ENCODE measurements around the gene KLK8.
"Not testable (repeated sequence)": the region's sequence is repeated elsewhere in the genome, so short reads cannot be mapped to it uniquely, and the experiment has no call there.

KLK8 gene

GRCh38 chr19:50983625-50984292 lies 17.6 kb downstream of the KLK8 start, which contains the start of gene KLK7:
TSS of gene KLK7 (minus strand) at chr19:50983917. CDS start at chr19:50982399, 1,518 bp downstream.
- no peak for DNase-seq

GRCh38 chr19:50982186-50982585 lies 19.2 kb downstream of the KLK8 start:
- DNase-seq, result no peak

- DNase-seq, result no peak
Observed at GRCh38 chr19:50981587-50982146, 19.7 kb downstream of the KLK8 start.

GRCh38 chr19:50980208-50980607 lies 21.2 kb downstream of the KLK8 start:
- no peak for DNase-seq

- no peak for DNase-seq
Observed at GRCh38 chr19:50979758-50980157, 21.6 kb downstream of the KLK8 start.

- no peak for DNase-seq
Observed at GRCh38 chr19:50978772-50979390, 22.5 kb downstream of the KLK8 start.

GRCh38 chr19:50977626-50978025 lies 23.8 kb downstream of the KLK8 start:
- DNase-seq, result peak in 1 of 56 donors; percentile 2

- DNase-seq, result no peak
Observed at GRCh38 chr19:50975766-50976165, 25.6 kb downstream of the KLK8 start.

- DNase-seq, result no peak
Observed at GRCh38 chr19:50974702-50975556, 26.5 kb downstream of the KLK8 start.

GRCh38 chr19:50972795-50973376 lies 28.5 kb downstream of the KLK8 start:
- no peak for DNase-seq

- not testable (repeated sequence) for DNase-seq
Observed at GRCh38 chr19:50969810-50970209, 31.6 kb downstream of the KLK8 start.

- peak in 54 of 56 donors; percentile 17 to 93 (median 81) for DNase-seq
Observed at GRCh38 chr19:50969413-50969760, 32.0 kb downstream of the KLK8 start, which contains the start of gene KLK6. TSS of gene KLK6 (minus strand) at chr19:50969591. CDS start at chr19:50968104, 1,487 bp downstream.

GRCh38 chr19:50968716-50969412 lies 32.5 kb downstream of the KLK8 start:
- peak in 6 of 56 donors; percentile 6 to 49 (median 21) for DNase-seq

- peak in 15 of 56 donors; percentile 8 to 49 (median 24) for DNase-seq
Observed at GRCh38 chr19:50967929-50968715, 33.3 kb downstream of the KLK8 start.

GRCh38 chr19:50964266-50964665 lies 37.1 kb downstream of the KLK8 start:
- DNase-seq, result no peak

- DNase-seq, result no peak
Observed at GRCh38 chr19:50963381-50963780, 38.0 kb downstream of the KLK8 start.

GRCh38 chr19:50962245-50962644 lies 39.2 kb downstream of the KLK8 start:
- DNase-seq, result no peak

- no peak for DNase-seq
Observed at GRCh38 chr19:50959731-50960500, 41.5 kb downstream of the KLK8 start.

- DNase-seq, result no peak
Observed at GRCh38 chr19:50957587-50957986, 43.8 kb downstream of the KLK8 start.
